UCSD-AML1 (cell line): Measurements from ENCODE around the gene CTSL.
A peak's percentile ranks its signal among the peaks of the same experiment; 100 is the strongest.

Source experiments
- DNase-seq: peaks from one replicate; lab custom pipeline; 2025; ENCODE audit not compliant: unreplicated experiment; lab: John Stamatoyannopoulos, UW

The CTSL gene

GRCh38 chr9:87699835-87700234 is 26.1 kb upstream of the CTSL start:
- no peak for DNase-seq

- no peak for DNase-seq
Measured at GRCh38 chr9:87701491-87701890, 24.4 kb upstream of the CTSL start.

GRCh38 chr9:87701931-87702421 is 23.9 kb upstream of the CTSL start:
- no peak for DNase-seq

- DNase-seq = no peak
Measured at GRCh38 chr9:87702921-87703320, 23.0 kb upstream of the CTSL start.

- no peak for DNase-seq
Measured at GRCh38 chr9:87703636-87704276, 22.2 kb upstream of the CTSL start.

- no peak for DNase-seq
Measured at GRCh38 chr9:87704342-87704741, 21.6 kb upstream of the CTSL start.

GRCh38 chr9:87706066-87706739 is 19.7 kb upstream of the CTSL start:
- no peak for DNase-seq

- no peak for DNase-seq
Measured at GRCh38 chr9:87707805-87708506, 18.0 kb upstream of the CTSL start.

GRCh38 chr9:87708546-87708945 is 17.4 kb upstream of the CTSL start:
- no peak for DNase-seq

- no peak for DNase-seq
Measured at GRCh38 chr9:87708986-87709728, 16.8 kb upstream of the CTSL start.

GRCh38 chr9:87710443-87710842 is 15.5 kb upstream of the CTSL start:
- DNase-seq = no peak

GRCh38 chr9:87711857-87712800 is 13.8 kb upstream of the CTSL start:
- DNase-seq = peak; percentile 25

GRCh38 chr9:87712801-87713277 is 13.1 kb upstream of the CTSL start:
- DNase-seq = no peak

- DNase-seq = peak; percentile 45
Measured at GRCh38 chr9:87713278-87713987, 12.5 kb upstream of the CTSL start.

- no peak for DNase-seq
Measured at GRCh38 chr9:87713988-87714330, 12.0 kb upstream of the CTSL start.

GRCh38 chr9:87714819-87715218 is 11.1 kb upstream of the CTSL start:
- no peak for DNase-seq

GRCh38 chr9:87716141-87716540 is 9.8 kb upstream of the CTSL start:
- no peak for DNase-seq

- DNase-seq = no peak
Measured at GRCh38 chr9:87717456-87717855, 8.5 kb upstream of the CTSL start.

GRCh38 chr9:87718231-87718630 is 7.7 kb upstream of the CTSL start:
- no peak for DNase-seq
